Cardiac septum (tissue), 1 donor: ENCODE results near the gene ST3GAL3. TPM values are rescaled to one million over a fixed set of nuclear protein-coding genes. Genes with fewer than 3 reads are reported as not detected.

ENCODE experiments used
- DNase-seq: peaks from one replicate; pipeline ENCODE4 v3.0.0-alpha.2; 2020; ENCODE audit warnings: low spot score
- intact Hi-C: fragments of 100-400 bp; cut with DNase I; formaldehyde crosslinking; loops from one replicate; pipeline ENCODE4 v1.14.0; 2022
- total RNA-seq: library from RNA; stranded (reverse); fragmentation: NEBNext Ultra II Directional; extraction: Animal tissue kit (Norgen Biotek cat#: 25700); gene quantifications from one replicate; pipeline ENCODE4 v1.2.1, GENCODE V29; 2021
- donor health status: DM: no; HTN: no; CAD: no.

The ST3GAL3 gene
- total RNA-seq, 1 donor from 2014 or later = 30.1 TPM

GRCh38 chr1:43779266-43779665, 71.9 kb downstream of the ST3GAL3 start:
- DNase-seq = no peak
- intact Hi-C loops = no loop called here

GRCh38 chr1:43779805-43780403, 72.6 kb downstream of the ST3GAL3 start:
- DNase-seq = no peak
- intact Hi-C loops = no loop called here

- no peak for DNase-seq
- intact Hi-C loops = no loop called here
These were observed 74.2 kb downstream of the ST3GAL3 start for GRCh38 chr1:43781574-43781973.

GRCh38 chr1:43783096-43783670, 75.8 kb downstream of the ST3GAL3 start:
- intact Hi-C loops = no loop called here
- DNase-seq = no peak

GRCh38 chr1:43783671-43784205, 76.4 kb downstream of the ST3GAL3 start:
- no peak for DNase-seq
- intact Hi-C loops = no loop called here

- intact Hi-C loops = no loop called here
- no peak for DNase-seq
These were observed 79.0 kb downstream of the ST3GAL3 start for GRCh38 chr1:43786201-43786958.

- intact Hi-C loops = no loop called here
- DNase-seq = no peak
These were observed 79.6 kb downstream of the ST3GAL3 start for GRCh38 chr1:43786960-43787359.

GRCh38 chr1:43789604-43790550, 82.5 kb downstream of the ST3GAL3 start:
- intact Hi-C loops = no loop called here
- no peak for DNase-seq

- intact Hi-C loops = no loop called here
- no peak for DNase-seq
These were observed 83.9 kb downstream of the ST3GAL3 start for GRCh38 chr1:43791243-43791642.

GRCh38 chr1:43796111-43796581, 88.8 kb downstream of the ST3GAL3 start:
- no peak for DNase-seq
- intact Hi-C loops = no loop called here

- DNase-seq = no peak
- intact Hi-C loops = no loop called here
These were observed 90.6 kb downstream of the ST3GAL3 start for GRCh38 chr1:43797891-43798290.

GRCh38 chr1:43799656-43800635, 92.6 kb downstream of the ST3GAL3 start:
- intact Hi-C loops = no loop called here
- no peak for DNase-seq

GRCh38 chr1:43800771-43801170, 93.4 kb downstream of the ST3GAL3 start:
- intact Hi-C loops = no loop called here
- DNase-seq = no peak

- DNase-seq = no peak
- intact Hi-C loops = no loop called here
These were observed 93.9 kb downstream of the ST3GAL3 start for GRCh38 chr1:43801203-43801602.

GRCh38 chr1:43802356-43802980, 95.1 kb downstream of the ST3GAL3 start:
- intact Hi-C loops = no loop called here
- no peak for DNase-seq

- intact Hi-C loops = no loop called here
- no peak for DNase-seq
These were observed 95.8 kb downstream of the ST3GAL3 start for GRCh38 chr1:43803105-43803504.

- no peak for DNase-seq
- intact Hi-C loops = no loop called here
These were observed 96.3 kb downstream of the ST3GAL3 start for GRCh38 chr1:43803646-43804045.

- DNase-seq = no peak
- intact Hi-C loops = no loop called here
These were observed 97.2 kb downstream of the ST3GAL3 start for GRCh38 chr1:43804569-43804968.
